GM12878 (cell line): Measurements from ENCODE around the gene CNKSR1.

ENCODE experiments used
- CTCF ChIP-seq, 3 experiments: IDR thresholded peaks in 2 of 3; conservative IDR thresholded peaks in 1 of 3; 2 replicates each; pipeline ENCODE4 v1.5.1; 2011; ENCODE audit warnings: low read depth in 3 of 3, low read length in 3 of 3, mild to moderate bottlenecking in 3 of 3, control low read depth in 2 of 3, moderate library complexity in 2 of 3, inconsistent platforms in 1 of 3, mixed read lengths in 1 of 3; ENCODE audit not compliant: control insufficient read depth in 2 of 3, insufficient read depth in 1 of 3; ENCODE audit errors: extremely low read depth in 1 of 3
- EZH2 ChIP-seq: IDR thresholded peaks from 2 replicates; pipeline ENCODE4 v1.6.1; 2012; ENCODE audit warnings: low read depth, mild to moderate bottlenecking, control low read depth, inconsistent platforms, low read length, borderline replicate concordance; ENCODE audit not compliant: control insufficient read depth
- FOS ChIP-seq: IDR thresholded peaks from 3 replicates; pipeline ENCODE4 v1.6.1; 2011; ENCODE audit warnings: borderline replicate concordance; ENCODE audit not compliant: insufficient read length; ENCODE audit errors: extremely low read depth
- PAX5 ChIP-seq: IDR thresholded peaks from 2 replicates; pipeline ENCODE4 v1.6.1; 2011; ENCODE audit warnings: low read depth, low read length, borderline replicate concordance
- RB1 ChIP-seq: fragments of 450-650 bp; formaldehyde crosslinking; IDR thresholded peaks from 2 replicates; pipeline ENCODE4 v1.6.1; 2017; ENCODE audit warnings: mild to moderate bottlenecking, borderline replicate concordance
- SMARCA5 ChIP-seq: fragments of 450-650 bp; IDR thresholded peaks from 2 replicates; pipeline ENCODE4 v1.6.1; 2017; ENCODE audit warnings: mild to moderate bottlenecking
- SPI1 ChIP-seq: IDR thresholded peaks from 2 replicates; pipeline ENCODE4 v1.6.1; 2011; ENCODE audit warnings: low read depth, mild to moderate bottlenecking, low read length, moderate library complexity, borderline replicate concordance; ENCODE audit not compliant: insufficient read depth
- TARDBP ChIP-seq: IDR thresholded peaks from 2 replicates; pipeline ENCODE4 v1.6.1; 2016; ENCODE audit warnings: borderline replicate concordance

GRCh38 chr1:26159743-26160039 lies 17.6 kb upstream of the CNKSR1 start:
- no peak for TF ChIP-seq RB1
- no peak for TF ChIP-seq TARDBP
- TF ChIP-seq SPI1, result no peak
- no peak for TF ChIP-seq CTCF (IDR thresholded peaks at IDR 0.05 in 2 of 3, conservative IDR thresholded peaks at IDR 0.05 in 1 of 3; ENCODE audit: control insufficient read depth in 2 of 3, extremely low read depth in 1 of 3, insufficient read depth in 1 of 3, low read depth in 3 of 3, low read length in 3 of 3)
- TF ChIP-seq SMARCA5, result no peak
- no peak for TF ChIP-seq EZH2
- no peak for TF ChIP-seq FOS
- TF ChIP-seq PAX5, result no peak
